ENCODE measurements around the gene RHBDL1.

The RHBDL1 gene

DNA sequence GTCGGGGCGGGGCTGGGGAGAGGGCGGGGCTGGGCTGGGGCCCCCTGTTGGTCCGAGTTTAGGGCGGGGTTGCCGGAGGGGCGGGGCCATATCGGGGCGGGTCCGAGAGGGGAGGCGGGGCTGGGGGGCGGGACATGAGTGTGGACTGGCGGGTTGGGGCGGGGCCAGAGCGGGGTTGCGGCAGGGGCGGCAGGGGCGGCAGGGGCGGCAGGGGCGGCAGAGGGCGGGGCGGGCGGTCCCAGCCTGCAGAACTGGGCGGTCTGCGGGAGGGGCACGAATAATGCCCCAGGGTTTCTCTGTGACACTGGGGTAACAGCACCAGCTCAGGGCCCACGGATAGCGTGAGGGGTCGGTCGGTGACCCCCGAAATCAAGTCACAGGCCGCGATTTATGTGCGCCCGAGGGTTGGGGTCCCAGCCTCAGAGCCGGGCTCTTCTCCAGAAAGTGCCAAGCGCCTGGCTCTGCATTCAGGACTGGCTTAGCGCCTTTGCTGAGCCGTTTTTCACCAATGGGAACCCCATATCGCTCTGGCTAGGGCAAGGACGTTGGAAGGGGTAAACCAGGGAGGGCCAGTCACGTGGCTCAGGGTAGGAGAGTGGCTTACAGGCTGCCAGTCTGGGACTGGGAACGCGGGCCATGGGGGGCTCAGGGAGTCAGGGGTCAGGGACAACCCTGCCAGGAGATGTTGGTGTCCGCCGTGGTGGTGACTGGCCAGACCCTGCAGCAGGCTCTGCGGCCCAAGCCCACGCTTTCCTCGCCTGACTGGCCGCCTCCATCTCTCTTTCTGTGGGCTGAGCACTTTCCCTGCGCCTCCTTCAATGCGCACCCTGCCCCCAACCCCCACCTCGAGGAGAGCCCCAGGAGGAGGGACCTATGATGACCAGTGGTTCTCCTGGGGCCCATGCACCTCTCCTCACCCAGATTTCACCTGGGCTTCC is 38.1 kb upstream of the RHBDL1 start:
- peak; percentile 38 for DNase-seq

DNA sequence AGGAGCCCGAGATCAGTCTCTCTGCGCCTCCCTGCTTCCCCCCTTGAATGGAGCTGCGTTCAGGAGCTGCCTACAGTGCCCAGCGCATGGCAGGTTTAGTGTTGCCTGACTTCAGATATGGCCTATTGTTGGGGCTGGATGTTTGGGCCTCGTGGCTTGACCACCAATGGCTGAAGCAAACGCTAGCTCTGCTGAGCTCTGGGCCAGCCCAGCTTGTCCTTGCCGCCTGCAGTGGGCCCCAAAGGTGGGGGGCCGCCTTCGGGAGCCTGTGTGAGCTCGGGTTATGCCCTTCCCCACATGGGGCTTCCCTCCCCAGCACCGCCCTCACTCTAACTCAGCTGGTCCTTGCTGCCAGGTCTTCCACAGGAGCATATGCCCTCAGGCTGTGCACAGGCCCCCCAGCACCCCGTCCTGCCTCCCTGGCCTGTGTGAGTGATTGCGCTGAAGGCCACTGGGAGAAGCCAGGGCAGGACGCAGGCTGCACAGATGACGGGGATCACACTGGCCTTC is 37.4 kb upstream of the RHBDL1 start:
- DNase-seq: no peak

DNA sequence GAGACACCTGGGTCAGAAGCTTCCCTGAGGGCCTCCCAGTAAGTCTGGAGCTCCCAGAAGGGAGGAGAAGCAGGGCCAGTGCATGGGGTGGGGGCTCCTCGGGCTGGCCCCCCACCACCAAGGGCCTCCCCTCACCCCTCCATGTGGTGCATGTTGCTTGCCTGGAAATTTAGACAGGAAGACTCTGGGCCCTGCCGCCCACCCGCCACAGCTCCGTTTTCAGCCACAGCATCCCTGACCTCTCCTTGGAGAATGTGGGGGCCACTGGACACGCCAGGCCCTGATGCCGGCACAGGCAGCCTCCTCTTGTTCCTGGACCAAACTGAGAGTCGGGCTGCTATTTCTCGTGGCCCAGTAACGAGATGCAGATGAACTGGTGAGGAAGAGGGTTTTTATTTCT is 36.6 kb upstream of the RHBDL1 start:
- no peak for DNase-seq

DNA sequence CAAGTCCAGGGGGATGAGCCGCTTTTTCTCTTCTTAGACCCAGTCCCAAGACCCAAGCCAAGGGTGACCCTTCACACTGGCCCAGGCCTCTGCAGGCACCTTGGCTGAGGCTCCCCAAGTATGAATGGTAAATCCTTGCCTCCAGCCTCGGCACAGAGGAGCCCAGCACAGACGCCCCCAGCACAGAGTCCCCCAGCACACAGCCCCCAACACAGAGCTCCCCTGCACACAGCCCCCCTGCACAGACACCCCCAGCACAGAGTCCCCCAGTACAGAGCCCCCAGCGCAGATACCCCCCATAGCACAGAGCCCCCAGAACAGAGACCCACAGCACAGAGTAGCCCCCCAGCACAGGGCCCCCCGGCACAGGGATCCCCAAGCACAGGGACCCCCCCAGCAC is 34.9 kb upstream of the RHBDL1 start:
- DNase-seq: no peak

DNA sequence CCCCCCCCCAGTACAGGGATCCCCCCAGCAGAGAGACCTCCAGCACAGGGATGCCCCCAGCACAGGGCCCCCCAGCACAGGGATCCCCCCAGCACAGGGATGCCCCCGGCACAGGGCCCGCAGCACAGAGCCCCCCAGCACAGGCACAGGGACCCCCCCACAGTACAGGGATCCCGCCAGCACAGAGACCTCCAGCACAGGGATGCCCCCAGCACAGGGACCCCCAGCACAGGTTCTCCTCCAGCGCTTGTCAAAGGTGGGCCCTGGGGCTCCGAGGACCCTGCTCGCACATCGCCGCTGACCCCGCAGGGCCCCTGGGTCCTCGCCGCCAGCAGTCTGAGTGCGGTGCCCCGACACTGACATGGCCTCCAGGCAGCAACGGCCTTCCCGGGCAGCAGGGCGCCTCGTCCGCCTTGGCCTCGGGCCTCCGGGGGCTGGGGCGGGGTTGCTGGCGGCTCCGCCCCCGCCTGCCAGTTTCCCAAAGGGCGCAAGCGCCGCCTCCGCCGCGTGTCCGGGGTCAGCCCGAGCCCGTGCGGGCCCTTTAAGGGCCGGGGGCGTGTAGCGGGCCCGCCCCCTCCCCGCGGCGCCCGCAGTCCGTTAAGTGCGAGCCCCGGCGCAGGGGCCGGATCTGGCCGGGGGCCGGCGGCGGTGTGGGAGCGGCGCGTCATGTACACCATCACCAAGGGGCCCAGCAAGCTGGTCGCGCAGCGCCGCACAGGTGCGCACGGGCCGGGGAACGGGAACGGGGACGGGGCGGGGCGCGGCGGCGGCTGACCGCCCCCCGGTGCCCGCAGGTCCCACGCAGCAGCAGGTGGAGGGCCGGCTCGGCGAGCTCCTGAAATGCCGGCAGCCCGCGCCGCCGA is 33.9 kb upstream of the RHBDL1 start, which contains the start of gene MCRIP2:
MCRIP2 (plus strand) TSS at position 503 of the 863 bp plus-strand sequence; CDS start at position 667, 164 bp downstream.
- peak; percentile 69 for DNase-seq

DNA sequence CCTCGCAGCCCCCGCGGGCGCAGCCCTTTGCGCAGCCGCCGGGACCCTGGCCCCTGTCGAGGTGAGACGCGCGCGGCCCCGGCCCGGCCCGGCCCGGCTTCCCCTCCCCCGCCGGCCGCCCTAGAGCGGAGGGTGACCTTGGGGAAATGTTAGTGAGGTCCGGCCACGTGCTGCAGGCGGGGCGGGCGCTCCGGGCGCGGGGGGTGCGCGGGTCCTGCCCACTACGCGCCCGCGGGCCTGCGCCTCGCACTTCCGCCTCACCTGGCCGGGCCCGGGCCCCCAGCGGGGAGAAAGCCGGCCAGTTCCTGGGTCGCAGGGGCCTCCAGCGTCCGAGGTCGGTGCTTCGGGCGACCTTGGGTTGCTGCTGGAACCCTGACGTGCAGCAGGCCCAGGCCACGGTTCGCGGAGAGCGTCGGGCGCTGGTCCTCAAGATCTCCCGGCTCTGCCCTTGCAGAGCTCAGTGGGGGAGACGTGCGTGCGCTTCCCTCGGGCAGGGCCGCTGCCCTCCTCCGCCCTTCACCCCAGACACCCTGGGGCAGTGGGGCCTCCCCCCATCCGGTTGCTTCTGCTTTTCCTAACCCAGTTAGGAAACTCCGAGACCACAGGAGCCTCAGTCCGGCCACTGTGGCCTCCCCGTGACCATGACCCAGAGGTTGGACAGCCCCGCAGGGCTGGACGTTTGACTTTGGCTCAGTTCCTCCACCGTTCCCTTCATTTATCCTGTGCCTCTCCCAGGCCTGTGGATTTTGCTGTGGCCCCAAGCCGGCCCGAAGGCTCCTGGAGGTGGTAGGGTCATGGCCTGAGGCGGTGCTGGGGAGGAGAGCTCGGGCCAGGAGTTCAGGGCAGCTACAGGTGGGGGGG is 33.1 kb upstream of the RHBDL1 start:
- peak; percentile 39 for DNase-seq

DNA sequence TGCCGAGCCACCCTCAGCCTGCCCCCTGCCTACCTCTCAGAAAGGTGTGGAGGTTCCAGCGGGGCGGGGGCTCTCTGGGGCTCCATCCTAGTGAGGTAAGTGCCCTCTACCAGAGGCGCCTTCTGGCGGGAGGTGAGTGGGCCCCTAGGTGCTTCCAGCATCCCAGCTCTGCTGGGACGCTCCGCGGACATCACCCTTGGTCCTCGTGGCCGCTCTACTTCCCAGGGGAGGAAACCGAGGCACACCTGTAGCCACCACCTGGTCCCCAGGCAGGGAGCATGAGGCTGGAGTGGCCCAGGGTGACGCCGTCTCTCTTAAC is 32.5 kb upstream of the RHBDL1 start:
- DNase-seq: no peak

DNA sequence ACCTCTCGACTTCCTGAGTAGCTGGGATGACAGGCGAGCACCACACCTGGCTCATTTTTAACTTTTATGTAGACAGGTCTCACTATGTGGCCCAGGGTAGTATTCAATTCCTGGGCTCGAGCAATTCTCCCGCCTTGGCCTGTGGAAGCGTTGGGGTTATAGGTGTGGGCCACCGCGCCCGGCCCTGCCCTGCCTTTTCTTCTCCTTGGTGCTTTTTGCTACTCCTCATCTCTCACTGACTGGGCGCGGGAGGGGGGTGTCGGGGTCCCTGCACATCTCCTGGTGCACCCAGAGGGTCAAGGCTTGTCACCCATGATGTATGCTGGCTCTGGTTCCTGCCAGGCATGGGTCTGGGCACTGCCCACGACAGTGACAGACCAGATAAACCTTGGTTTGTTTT is 30.9 kb upstream of the RHBDL1 start:
- DNase-seq: no peak

DNA sequence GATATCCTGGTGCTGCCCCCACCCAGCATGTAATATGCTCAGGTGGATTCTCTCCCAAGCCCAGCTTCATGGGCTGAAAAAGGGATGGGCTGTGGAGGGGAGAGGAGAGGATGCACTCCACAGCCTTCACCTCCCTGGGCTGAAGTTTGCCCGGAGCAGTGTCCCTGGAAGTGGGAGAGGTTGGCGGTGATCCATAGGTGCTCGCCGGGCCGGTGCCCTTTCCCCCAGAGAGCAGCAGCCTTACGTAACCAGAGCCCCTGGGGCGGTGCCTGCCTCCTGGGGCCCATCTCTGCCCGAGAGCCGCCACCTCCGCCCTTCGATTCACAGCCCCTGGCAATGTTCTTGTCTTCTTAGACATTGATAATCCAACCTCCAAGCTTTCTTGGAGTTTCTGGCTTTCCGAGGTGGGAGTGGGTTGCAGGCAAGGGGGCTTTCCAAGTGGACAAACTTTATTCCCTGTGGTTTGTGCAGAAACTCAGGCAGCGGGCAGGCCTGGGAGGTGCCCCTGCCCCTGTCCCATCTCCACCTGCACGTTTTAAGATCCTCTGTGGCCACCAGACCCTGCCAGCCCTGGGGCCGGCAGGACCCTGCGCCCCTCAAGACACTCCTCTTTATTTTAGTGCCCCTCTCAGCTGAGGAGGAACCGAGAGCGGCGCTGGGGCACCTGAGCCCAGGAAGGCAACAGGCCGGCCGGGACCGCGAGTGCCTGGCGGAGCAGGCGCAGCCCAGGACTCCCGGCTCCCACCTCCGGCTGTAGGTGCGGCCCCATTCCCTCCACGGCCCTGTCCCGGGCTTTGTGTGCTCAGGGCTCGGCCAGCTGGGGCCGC is 29.4 kb upstream of the RHBDL1 start:
- DNase-seq: no peak

DNA sequence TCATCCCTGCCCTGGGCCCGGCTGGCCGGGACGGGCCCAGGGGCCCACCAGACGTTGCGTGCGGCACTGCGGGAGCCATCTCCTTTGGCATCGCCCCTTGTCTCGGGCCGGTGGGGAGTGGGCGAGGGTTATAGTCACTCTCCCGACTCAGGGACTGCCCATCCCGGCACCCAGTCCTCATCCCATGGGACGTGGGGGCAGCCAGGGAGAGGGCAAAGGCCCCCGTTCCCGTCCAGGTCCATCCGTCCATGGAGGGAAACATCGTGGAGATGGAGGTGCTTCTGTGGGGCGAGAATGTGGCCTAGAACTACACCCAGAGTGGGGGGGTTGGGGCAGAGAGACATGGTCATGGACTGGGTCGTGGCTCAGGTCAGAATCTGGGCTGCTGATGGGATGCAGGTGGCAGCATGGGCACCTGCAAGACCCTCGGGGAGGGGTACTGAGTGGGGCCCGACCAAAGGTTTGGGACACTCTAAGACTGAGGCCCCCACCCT is 28.7 kb upstream of the RHBDL1 start:
- no peak for DNase-seq

DNA sequence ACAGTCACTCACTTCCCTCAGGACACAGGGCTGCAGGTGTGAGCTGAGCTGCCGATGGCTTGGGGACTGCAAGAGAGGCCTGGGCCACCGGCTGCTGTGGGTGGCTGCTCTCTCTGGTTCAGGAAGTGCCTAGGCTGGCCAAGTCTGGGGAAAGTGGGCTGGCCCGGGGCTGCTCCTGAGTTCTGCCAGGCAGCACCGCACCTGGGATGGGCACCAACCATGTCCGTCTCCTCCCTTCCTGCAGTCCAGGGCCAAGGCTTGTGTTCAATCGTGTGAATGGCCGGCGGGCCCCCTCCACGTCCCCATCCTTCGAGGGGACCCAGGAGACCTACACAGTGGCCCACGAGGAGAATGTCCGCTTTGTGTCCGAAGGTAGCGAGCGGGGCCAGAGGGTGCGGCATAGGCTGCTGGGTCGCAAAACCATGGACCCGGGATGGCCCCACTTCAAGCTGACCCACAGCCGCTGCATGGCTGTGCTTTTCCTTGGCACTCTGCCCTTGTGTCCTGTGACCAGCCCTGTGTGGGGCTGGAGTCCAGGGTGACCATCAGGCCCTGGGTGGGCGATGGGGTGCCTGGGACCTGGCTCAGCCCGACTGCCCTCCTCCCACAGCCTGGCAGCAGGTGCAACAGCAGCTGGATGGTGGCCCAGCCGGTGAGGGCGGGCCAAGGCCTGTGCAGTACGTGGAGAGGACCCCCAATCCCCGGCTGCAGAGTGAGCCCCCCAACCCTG is 28.1 kb upstream of the RHBDL1 start:
- DNase-seq: no peak

DNA sequence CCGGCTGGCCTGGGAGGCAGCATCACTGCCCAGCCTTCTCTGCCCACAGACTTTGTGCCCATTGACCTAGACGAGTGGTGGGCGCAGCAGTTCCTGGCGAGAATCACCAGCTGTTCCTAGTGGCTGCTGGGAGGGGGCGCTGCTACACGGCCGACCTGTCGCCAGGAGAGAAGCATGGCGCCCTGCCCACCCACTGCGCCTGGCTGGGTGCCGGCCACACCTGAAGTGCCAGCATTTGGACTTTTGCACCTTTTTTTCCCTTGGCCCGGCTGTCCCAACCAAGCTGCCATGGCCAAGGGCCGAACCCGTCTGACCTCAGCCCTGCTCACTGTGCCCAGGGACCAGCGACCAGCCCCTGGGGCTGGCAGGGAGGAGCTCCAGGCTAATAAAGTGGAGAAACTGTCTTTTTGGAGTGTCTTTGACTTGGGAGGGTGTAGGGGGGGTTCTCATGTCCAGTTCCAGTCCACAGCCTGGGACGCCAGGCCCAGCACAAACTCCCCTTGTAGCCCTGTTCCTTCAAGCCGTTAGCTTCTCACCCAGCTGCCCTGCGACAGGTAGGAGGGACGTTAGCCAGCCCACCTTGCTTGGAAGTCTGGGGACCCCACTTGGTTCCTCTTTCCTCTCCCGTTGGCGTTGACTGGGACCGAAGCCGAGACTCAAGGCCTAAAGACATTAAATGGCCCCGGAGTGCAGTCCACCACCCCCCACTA is 27.2 kb upstream of the RHBDL1 start:
- DNase-seq: peak; percentile 41

DNA sequence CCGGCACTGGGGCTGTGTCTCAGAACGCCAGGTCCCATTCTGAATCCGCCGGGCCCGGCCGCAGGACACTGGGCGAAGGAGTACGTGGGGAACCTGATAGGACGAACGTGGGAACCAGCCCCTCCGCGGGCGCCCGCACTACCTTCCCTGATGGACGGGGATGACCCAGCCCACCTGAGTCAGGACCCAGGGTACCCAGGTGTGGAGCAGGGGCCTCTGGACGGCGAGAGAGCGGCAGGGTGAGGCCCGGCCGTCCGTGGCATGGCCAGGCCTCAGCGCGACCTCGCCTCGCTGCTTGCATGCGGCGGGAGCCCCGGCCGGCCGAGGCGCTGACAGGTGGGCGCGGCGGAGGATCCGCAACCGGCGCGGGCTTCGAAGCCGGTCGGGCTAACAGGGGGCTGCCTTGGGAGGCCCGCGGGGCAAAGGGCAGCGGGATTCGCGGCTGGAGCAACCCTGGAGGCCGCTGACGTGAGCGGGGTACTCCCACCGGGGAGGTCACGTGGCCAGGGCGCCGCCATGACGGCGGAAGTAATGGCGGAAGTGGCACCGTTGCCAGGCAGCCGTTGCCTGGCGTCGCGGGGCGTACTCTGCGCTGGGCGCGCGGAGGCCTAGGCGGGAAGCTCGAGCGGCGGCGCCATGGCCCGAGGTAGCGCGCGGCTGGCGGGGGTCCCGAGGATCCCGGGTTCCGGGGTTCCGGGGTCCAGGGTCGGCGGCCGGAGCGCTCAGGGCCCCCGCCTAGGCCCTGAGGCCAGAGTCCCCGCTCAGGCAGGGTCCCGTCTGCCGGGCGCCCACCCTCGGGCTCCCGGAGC is 26.5 kb upstream of the RHBDL1 start, which contains the start of gene WDR90:
WDR90 (plus strand) TSS at position 585 of the 809 bp plus-strand sequence; CDS start at position 637, 52 bp downstream.
- DNase-seq: peak; percentile 91

DNA sequence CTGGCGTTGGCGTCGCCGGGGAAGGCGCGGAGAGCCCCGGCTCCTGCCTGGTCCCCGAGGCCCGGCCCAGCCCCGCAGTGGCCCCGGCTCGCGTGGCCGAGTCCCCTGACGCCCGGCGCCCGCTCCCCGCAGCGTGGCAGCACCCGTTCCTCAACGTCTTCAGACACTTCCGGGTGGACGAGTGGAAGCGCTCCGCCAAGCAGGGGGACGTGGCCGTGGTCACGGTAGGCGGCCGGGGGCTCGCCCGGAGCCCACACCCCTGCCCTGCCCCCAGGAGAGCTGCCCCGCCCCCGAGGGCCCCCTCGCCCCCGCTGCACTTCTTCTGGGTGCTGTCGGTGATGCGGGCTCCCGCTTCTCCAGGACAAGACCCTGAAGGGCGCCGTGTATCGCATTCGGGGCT is 25.8 kb upstream of the RHBDL1 start:
- DNase-seq: no peak

DNA sequence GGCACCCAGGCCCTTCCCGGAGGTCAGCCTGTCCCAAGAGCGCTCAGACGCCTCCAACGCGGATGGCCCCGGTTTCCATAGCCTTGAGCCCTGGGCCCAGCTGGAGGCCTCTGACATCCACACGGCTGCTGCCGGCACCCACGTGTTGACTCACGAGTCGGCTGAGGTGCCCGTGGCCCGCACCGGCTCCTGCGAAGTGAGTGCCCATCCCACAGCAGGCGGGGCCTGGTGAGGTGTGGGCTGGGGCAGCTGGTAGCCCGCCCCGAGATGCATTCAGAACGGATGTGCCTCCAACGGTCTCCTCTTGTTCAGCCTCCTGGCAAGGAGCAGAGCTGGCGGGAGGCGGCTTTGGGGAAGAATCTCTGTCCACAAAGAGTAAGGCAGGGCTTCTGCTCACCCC is 23.6 kb upstream of the RHBDL1 start:
- no peak for DNase-seq

DNA sequence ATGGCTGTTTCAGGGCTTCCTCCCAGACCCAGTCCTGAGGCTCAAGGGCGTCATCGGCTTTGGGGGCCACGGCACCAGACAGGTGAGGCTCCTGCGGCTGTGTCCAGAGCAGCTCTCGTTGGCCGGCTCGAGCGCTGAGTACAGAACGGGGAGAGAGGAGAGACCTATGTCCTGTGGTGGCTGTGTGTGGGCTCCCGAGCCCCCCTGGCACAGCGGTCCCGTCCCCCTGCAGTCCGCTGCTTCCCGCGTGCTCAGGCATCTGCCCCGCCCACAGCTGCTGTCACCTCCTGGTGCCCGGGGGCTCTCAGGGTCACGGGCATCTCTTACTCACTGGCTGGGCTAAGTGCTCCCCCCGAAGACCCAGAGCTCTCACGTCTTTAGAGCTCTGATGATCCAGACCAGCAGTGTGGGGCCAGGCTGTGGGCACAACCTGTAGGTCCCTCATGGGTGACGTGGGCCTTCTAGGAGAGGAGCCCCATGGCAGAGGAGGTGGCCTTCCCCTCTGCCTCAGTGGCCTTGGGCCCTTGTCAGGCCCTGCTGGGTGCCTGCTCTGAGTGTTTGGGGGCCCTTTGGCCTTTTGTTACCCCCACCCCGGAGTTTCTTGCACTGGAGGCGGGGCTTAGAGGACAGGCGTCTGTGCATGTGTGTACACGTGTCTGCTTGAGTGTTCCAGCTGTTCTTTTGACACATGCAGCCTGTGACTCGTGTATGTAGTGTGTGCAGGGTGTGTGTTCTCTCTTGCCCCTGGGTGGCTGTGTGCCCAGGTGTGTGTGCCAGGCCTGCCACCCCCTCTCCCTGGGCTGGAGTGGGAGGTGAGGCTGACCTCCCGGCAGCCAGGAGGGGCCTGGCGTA is 22.8 kb upstream of the RHBDL1 start:
- DNase-seq: no peak

DNA sequence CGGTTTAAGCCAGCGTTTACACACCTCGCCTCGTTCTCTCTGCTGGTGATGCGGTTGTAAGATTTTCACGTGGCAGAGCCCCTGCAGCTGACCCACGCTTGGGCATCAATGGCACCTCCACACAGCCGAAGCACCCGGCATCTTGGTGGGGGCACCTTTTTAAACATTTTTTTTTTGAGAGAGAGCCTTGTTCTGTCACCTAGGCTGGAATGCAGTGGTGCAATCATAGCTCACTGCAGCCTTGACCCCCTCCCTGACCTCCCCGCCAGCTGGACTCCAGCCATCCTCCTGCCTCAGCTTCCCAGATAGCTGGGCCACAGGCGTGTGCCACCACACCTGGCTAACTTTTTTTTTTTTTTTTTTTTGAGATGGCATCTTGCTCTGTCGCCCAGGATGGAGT is 21.4 kb upstream of the RHBDL1 start:
- DNase-seq: no peak

DNA sequence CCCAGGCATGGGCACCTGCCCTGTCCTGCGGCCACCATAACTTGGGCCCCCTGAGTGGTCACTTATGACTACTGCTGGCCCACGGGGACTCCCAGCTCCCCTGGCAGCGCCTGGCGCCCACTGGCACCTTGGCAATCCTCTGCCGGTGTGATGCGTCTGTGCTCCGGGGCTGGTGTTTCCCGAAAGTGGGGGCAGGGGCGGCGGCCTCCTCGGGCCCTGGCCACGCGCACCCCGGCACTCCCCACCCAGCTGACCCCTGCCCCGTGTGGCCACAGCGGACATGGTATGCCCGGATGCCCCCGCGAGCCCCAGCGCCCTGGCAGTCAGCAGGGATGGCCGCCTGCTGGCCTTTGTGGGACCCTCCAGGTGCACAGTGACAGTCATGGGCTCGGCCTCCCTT is 18.0 kb upstream of the RHBDL1 start:
- DNase-seq: no peak
